ENCODE data around the gene TSPAN11.

The TSPAN11 gene

DNA sequence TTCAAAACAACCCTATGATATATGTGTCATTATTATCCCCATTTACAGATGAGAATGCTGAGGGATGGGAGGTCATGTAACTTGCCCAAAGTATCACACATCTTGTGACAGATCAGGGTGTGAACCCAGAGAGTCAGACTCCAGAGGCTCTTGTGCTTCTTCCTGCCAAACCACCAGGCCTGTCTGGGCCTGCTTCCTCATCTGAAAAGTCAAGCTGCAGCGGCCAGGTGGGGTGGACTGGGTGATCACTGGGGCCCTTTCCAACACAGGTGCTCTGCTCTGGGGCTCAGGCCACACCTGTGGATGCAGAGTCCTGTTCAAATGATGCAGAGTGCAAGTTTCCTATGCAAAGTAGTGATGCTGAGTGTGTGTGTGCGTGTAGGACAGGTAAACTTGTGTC is 26.7 kb downstream of the TSPAN11 start:
- H3K4me3 ChIP-seq (ENCODE audit: low read depth in 1 of 5, low read length in 5 of 5): no peak overlapping the region
- H3K4me1 ChIP-seq (ENCODE audit: control insufficient read depth in 5 of 5, insufficient read depth in 5 of 5, low read length in 5 of 5): no peaks in the 10 kb centered on the region
- no peaks in the 10 kb centered on the region for H3K36me3 ChIP-seq (ENCODE audit: control insufficient read depth in 5 of 5, insufficient read depth in 5 of 5, low read length in 5 of 5)
- H3K9me3 ChIP-seq (ENCODE audit: control insufficient read depth in 5 of 5, low read length in 5 of 5): peaks cover 0 to 4% (median 2%) of the 10 kb centered on the region in 5 donors
- H3K9ac ChIP-seq (ENCODE audit: low read length in 5 of 5): no peak overlapping the region
- H3K27me3 ChIP-seq (ENCODE audit: control insufficient read depth in 5 of 5, insufficient read depth in 4 of 5, low read length in 5 of 5): peaks cover 0 to 3% (median 0%) of the 10 kb centered on the region in 5 donors
- H3K27ac ChIP-seq (ENCODE audit: low read depth, low read length): no peak overlapping the region

DNA sequence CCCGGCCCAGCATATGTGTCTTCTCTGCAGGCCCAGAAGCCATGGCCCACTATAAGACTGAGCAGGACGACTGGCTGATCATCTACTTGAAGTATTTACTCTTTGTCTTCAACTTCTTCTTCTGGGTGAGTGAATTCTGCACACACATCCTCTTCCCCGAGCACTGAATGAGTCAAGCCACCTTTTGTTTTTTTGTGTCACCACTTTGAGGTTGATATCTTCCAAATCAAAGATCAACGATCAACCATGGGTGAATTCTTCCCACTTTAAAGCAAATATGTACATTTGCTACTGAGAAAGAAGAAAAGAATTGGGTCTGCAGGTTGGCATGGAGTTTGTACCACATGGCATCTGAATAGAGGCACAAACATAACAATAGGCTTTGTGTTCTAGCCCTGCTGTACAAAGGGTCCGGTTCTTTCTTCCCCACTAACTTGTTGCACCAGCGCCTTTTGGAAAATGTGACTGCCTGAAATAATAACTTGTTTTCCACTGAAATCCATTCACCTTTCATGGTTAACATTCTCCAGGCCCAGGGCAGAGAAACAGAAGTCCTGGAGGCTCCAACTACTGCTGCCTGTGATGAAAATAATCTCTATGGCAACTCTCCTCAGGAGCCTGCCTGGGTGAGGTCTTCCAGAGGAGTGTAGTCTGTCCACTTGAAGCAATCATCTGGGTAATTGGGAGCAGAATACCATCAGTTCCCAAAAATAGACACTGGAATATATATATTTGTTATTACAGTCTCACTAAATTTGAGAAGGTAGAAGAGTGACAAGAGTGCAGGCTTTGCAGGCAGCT is 27.6 kb downstream of the TSPAN11 start:
- Histone ChIP-seq H3K36me3 (ENCODE audit: control insufficient read depth in 5 of 5, insufficient read depth in 5 of 5, low read length in 5 of 5) (no peaks in the 10 kb centered on the region), H3K4me3 (ENCODE audit: low read depth in 1 of 5, low read length in 5 of 5) (no peak overlapping the region), H3K4me1 (ENCODE audit: control insufficient read depth in 5 of 5, insufficient read depth in 5 of 5, low read length in 5 of 5) (no peaks in the 10 kb centered on the region), H3K27ac (ENCODE audit: low read depth, low read length) (no peak overlapping the region), H3K9me3 (ENCODE audit: control insufficient read depth in 5 of 5, low read length in 5 of 5) (peaks cover 0 to 4% (median 2%) of the 10 kb centered on the region in 5 donors), H3K9ac (ENCODE audit: low read length in 5 of 5) (no peak overlapping the region), H3K27me3 (ENCODE audit: control insufficient read depth in 5 of 5, insufficient read depth in 4 of 5, low read length in 5 of 5) (peaks cover 0 to 3% (median 0%) of the 10 kb centered on the region in 5 donors)

DNA sequence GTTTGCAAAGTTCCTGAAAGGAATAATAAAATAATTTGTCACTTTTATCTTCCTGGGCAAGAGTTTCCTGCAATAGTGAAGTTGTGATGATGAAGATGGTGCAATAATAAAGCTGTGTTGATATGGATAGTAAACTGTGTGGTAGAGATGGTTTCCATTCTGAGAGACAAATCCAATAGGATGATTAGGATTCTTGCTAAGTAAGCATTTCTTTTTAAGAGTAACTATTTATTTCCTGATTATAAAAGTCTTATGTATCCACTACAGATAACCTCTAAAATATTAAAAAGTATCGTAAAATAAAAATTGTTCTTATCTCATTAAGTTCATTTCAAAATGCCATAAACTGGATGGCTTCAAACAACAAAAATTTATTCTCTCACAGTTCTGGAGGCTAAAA is 28.7 kb downstream of the TSPAN11 start:
- H3K27ac ChIP-seq (ENCODE audit: low read depth, low read length): no peak overlapping the region
- H3K36me3 ChIP-seq (ENCODE audit: control insufficient read depth in 5 of 5, insufficient read depth in 5 of 5, low read length in 5 of 5): no peaks in the 10 kb centered on the region
- H3K9ac ChIP-seq (ENCODE audit: low read length in 5 of 5): no peak overlapping the region
- H3K4me3 ChIP-seq (ENCODE audit: low read depth in 1 of 5, low read length in 5 of 5): no peak overlapping the region
- no peaks in the 10 kb centered on the region for H3K4me1 ChIP-seq (ENCODE audit: control insufficient read depth in 5 of 5, insufficient read depth in 5 of 5, low read length in 5 of 5)
- no peaks in the 10 kb centered on the region for H3K27me3 ChIP-seq (ENCODE audit: control insufficient read depth in 5 of 5, insufficient read depth in 4 of 5, low read length in 5 of 5)
- peaks cover 0 to 4% (median 2%) of the 10 kb centered on the region in 5 donors for H3K9me3 ChIP-seq (ENCODE audit: control insufficient read depth in 5 of 5, low read length in 5 of 5)

DNA sequence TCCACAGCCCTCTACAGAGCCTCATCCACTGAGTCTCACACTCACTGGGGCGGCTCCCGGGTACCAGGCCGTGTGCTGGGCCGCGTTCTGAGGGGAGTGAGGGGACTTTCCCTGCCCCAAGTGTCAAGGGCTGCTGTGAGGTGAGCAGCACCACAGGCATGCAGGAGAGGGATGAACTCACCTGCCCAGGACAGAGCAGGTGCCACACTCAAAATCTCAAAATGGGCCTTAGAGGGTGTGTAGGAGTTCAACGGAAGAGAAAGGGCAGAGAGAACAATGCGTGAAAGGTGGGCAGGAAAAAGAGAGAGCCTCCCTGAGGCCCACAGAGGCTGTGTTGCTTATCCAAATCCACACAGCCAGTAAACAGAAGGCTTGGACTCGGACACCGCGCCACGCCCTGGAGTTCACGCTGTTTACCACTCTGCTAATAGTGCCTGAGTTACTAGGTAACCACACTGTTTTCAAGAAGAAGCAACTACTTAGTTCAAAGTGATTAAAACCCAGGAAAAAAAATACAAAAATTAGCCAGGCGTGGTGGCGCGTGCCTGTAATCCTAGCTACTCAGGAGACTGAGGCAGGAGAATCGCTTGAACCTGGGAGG is 32.7 kb downstream of the TSPAN11 start:
- Histone ChIP-seq H3K9me3 (ENCODE audit: control insufficient read depth in 5 of 5, low read length in 5 of 5) (peaks cover 0 to 4% (median 0%) of the 10 kb centered on the region in 5 donors), H3K4me3 (ENCODE audit: low read depth in 1 of 5, low read length in 5 of 5) (no peak overlapping the region), H3K27me3 (ENCODE audit: control insufficient read depth in 5 of 5, insufficient read depth in 4 of 5, low read length in 5 of 5) (no peaks in the 10 kb centered on the region), H3K4me1 (ENCODE audit: control insufficient read depth in 5 of 5, insufficient read depth in 5 of 5, low read length in 5 of 5) (no peaks in the 10 kb centered on the region), H3K27ac (ENCODE audit: low read depth, low read length) (no peak overlapping the region), H3K36me3 (ENCODE audit: control insufficient read depth in 5 of 5, insufficient read depth in 5 of 5, low read length in 5 of 5) (no peaks in the 10 kb centered on the region), H3K9ac (ENCODE audit: low read length in 5 of 5) (no peak overlapping the region)

DNA sequence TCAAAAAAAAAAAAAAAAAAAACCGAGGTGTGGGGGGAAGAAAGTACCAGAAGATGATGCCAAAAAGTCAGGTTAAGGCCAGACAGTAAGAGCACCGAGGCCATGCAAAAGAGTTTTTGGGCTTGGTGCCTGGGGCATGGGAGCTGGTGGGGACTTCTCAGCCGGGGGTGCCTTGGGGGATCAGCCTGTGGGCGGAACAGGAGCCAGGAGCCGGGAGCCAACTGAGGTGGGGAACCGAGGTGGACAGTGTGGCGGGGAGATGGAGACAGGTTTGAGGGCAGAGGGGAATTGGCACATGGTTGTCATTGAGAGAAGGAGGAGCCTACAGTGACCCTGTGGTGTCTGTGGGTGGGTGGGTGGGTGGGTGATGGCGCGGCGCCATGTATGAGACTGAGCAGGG is 33.2 kb downstream of the TSPAN11 start:
- Histone ChIP-seq H3K9me3 (ENCODE audit: control insufficient read depth in 5 of 5, low read length in 5 of 5) (peaks cover 0 to 4% (median 0%) of the 10 kb centered on the region in 5 donors), H3K27me3 (ENCODE audit: control insufficient read depth in 5 of 5, insufficient read depth in 4 of 5, low read length in 5 of 5) (no peaks in the 10 kb centered on the region), H3K4me1 (ENCODE audit: control insufficient read depth in 5 of 5, insufficient read depth in 5 of 5, low read length in 5 of 5) (no peaks in the 10 kb centered on the region), H3K4me3 (ENCODE audit: low read depth in 1 of 5, low read length in 5 of 5) (no peak overlapping the region), H3K36me3 (ENCODE audit: control insufficient read depth in 5 of 5, insufficient read depth in 5 of 5, low read length in 5 of 5) (no peaks in the 10 kb centered on the region), H3K9ac (ENCODE audit: low read length in 5 of 5) (no peak overlapping the region), H3K27ac (ENCODE audit: low read depth, low read length) (no peak overlapping the region)

DNA sequence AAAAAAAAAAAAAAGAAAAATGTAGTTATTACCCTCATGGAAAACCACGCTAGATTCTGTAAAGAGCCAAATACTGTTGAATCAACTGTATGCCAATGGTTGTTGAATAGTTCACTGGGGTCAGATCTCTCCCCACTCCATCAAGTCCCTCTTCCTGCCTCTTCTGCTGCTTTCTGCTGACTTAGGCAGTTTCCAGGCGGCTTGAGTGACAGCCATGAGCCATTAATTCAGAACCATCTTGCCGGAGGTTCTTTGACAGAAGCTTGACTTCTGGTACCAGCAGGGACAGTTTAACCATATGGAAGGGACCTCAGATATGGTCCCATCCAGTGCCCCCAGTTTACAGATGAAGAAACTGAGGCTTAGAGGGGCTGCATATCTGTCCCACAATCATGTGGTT is 34.5 kb downstream of the TSPAN11 start:
- H3K27ac ChIP-seq (ENCODE audit: low read depth, low read length): no peak overlapping the region
- H3K9me3 ChIP-seq (ENCODE audit: control insufficient read depth in 5 of 5, low read length in 5 of 5): no peaks in the 10 kb centered on the region
- no peaks in the 10 kb centered on the region for H3K4me1 ChIP-seq (ENCODE audit: control insufficient read depth in 5 of 5, insufficient read depth in 5 of 5, low read length in 5 of 5)
- H3K27me3 ChIP-seq (ENCODE audit: control insufficient read depth in 5 of 5, insufficient read depth in 4 of 5, low read length in 5 of 5): no peaks in the 10 kb centered on the region
- no peak overlapping the region for H3K4me3 ChIP-seq (ENCODE audit: low read depth in 1 of 5, low read length in 5 of 5)
- H3K9ac ChIP-seq (ENCODE audit: low read length in 5 of 5): no peak overlapping the region
- H3K36me3 ChIP-seq (ENCODE audit: control insufficient read depth in 5 of 5, insufficient read depth in 5 of 5, low read length in 5 of 5): no peaks in the 10 kb centered on the region

DNA sequence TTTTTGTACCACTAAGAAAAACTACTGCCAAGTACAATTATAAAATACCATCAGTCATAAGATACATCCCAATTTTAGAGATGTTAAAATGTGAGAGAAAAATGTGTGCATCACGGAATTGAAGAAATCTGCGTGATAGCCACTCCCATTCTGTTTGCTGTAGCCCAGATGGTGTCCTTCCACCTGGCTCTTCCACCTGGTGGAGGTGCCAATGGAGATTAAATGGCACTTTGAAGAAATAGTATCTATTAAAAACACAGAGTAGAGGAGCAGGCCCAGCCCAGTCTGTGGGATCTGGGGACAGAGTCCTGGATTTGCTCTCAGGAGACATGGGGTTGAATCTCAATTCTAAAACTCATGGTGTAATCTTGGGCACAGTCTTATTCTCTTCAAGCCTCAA is 35.5 kb downstream of the TSPAN11 start:
- Histone ChIP-seq H3K36me3 (ENCODE audit: control insufficient read depth in 5 of 5, insufficient read depth in 5 of 5, low read length in 5 of 5) (no peaks in the 10 kb centered on the region), H3K4me3 (ENCODE audit: low read depth in 1 of 5, low read length in 5 of 5) (no peak overlapping the region), H3K27me3 (ENCODE audit: control insufficient read depth in 5 of 5, insufficient read depth in 4 of 5, low read length in 5 of 5) (no peaks in the 10 kb centered on the region)

DNA sequence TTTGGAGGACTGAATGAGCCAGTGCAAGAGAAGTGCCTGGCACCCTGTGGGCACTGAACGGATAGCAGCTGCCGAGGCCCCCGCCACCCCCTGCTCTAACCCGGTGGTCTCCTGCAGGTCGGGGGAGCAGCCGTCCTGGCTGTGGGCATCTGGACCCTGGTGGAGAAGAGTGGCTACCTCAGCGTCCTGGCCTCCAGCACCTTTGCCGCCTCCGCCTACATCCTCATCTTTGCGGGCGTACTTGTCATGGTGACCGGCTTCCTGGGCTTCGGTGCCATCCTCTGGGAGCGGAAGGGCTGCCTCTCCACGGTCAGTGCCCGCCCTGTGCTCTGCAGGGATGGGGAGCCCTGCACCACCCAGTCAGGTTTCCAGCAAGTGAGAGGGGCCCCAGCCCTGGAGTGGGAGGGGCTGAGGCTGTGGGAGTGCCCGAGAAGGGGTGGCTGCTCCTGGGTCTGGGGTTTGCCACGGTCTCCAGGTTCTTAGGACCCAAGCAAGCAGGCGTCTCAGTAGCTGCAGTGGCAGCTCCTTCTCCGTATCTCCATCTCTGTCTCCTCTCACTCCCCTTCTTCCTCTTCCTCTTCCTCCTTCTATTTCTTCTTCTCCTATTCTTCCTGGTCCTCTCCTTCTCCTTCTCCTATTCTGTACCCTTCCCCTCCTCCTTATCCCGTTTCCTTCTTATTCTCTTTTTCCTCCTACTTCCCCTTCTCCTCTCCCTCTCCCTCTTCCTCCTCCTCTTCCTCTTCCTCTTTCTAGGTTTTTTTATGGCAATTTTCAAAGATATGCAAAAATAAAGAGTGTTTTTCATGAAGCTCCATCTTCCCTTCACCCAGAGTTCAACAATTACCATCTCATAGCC is 37.4 kb downstream of the TSPAN11 start:
- no peak overlapping the region for H3K4me3 ChIP-seq (ENCODE audit: low read depth in 1 of 5, low read length in 5 of 5)
- no peaks in the 10 kb centered on the region for H3K36me3 ChIP-seq (ENCODE audit: control insufficient read depth in 5 of 5, insufficient read depth in 5 of 5, low read length in 5 of 5)
- H3K9me3 ChIP-seq (ENCODE audit: control insufficient read depth in 5 of 5, low read length in 5 of 5): no peaks in the 10 kb centered on the region
- H3K27me3 ChIP-seq (ENCODE audit: control insufficient read depth in 5 of 5, insufficient read depth in 4 of 5, low read length in 5 of 5): no peaks in the 10 kb centered on the region
- H3K27ac ChIP-seq (ENCODE audit: low read depth, low read length): no peak overlapping the region
- no peaks in the 10 kb centered on the region for H3K4me1 ChIP-seq (ENCODE audit: control insufficient read depth in 5 of 5, insufficient read depth in 5 of 5, low read length in 5 of 5)
- no peak overlapping the region for H3K9ac ChIP-seq (ENCODE audit: low read length in 5 of 5)

More for the DNA sequence above, 35.5 kb downstream of the TSPAN11 start:
- no peaks in the 10 kb centered on the region for H3K4me1 ChIP-seq (ENCODE audit: control insufficient read depth in 5 of 5, insufficient read depth in 5 of 5, low read length in 5 of 5)
- H3K27ac ChIP-seq (ENCODE audit: low read depth, low read length): no peak overlapping the region
- no peak overlapping the region for H3K9ac ChIP-seq (ENCODE audit: low read length in 5 of 5)
- H3K9me3 ChIP-seq (ENCODE audit: control insufficient read depth in 5 of 5, low read length in 5 of 5): no peaks in the 10 kb centered on the region

DNA sequence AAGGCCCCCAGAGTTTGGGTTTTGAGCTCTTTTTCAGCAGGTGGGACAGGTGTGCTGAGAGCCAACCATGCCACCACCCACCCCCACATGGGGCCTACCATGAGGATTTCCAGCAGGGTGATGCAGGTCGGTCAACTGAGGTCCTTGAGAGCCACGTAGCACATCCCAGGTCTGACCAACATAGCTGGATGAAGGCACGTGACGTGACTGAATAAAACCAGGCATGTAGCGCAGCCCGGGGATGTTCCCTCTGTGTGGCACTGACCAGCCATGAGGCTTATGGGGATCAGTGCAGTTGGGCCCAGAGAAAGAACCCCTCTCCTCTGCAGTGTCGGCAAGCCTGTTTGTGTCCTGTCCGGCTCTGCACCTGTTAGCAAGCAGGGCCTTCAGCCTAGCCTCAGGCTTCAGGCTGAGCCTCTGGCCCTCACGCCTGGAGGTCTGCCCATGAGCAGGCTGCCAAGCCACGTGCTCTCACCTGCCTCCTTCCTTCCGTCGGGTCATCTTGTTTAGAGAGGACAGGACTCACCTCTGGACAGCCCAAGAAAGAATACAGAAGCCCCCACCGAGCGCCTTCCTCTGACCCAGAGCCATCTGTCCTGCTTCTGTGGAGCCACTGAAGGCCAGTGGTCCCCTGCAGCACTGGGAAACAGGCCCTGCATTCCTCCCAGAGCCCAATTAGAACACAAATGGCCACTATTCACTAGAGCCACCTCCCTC is 38.5 kb downstream of the TSPAN11 start:
- no peaks in the 10 kb centered on the region for H3K27me3 ChIP-seq (ENCODE audit: control insufficient read depth in 5 of 5, insufficient read depth in 4 of 5, low read length in 5 of 5)
- no peak overlapping the region for H3K27ac ChIP-seq (ENCODE audit: low read depth, low read length)
- H3K36me3 ChIP-seq (ENCODE audit: control insufficient read depth in 5 of 5, insufficient read depth in 5 of 5, low read length in 5 of 5): no peaks in the 10 kb centered on the region
- peaks cover 0 to 6% (median 5%) of the 10 kb centered on the region in 5 donors for H3K4me1 ChIP-seq (ENCODE audit: control insufficient read depth in 5 of 5, insufficient read depth in 5 of 5, low read length in 5 of 5)
- no peak overlapping the region for H3K4me3 ChIP-seq (ENCODE audit: low read depth in 1 of 5, low read length in 5 of 5)
- no peak overlapping the region for H3K9ac ChIP-seq (ENCODE audit: low read length in 5 of 5)
- no peaks in the 10 kb centered on the region for H3K9me3 ChIP-seq (ENCODE audit: control insufficient read depth in 5 of 5, low read length in 5 of 5)

All from subcutaneous abdominal adipose tissue (tissue), 5 donors.